Nephron (organoid): ENCODE data around the gene CCR9.

Experiments
- H3K27ac Mint-ChIP-seq, 3 experiments: 2 replicates each; pipeline ENCODE4 v1.8.0; 2020; ENCODE audit warnings: mixed read lengths in 3 of 3, mild to moderate bottlenecking in 2 of 3, moderate library complexity in 1 of 3
- H3K27me3 Mint-ChIP-seq: 2 replicates; pipeline ENCODE4 v1.8.0; 2021; ENCODE audit warnings: low read depth, mild to moderate bottlenecking, moderate library complexity, mixed read lengths
- H3K36me3 Mint-ChIP-seq: 2 replicates; pipeline ENCODE4 v1.8.0; 2020; ENCODE audit warnings: low read depth, mixed read lengths
- H3K4me1 Mint-ChIP-seq: 2 replicates; pipeline ENCODE4 v1.8.0; 2020; ENCODE audit warnings: mixed read lengths
- H3K4me3 Mint-ChIP-seq, 3 experiments: 2 replicates each; pipeline ENCODE4 v1.8.0; 2020; ENCODE audit warnings: mild to moderate bottlenecking in 3 of 3, mixed read lengths in 3 of 3, moderate library complexity in 2 of 3
- H3K9me3 Mint-ChIP-seq: 2 replicates; pipeline ENCODE4 v1.8.0; 2020; ENCODE audit warnings: mixed read lengths
- TF ChIP-seq, protein P1 (sequence below), 3 experiments: fragments of 200-600 bp; sonication (generic); IDR thresholded peaks; one replicate each; pipeline ENCODE4 v1.5.0; 2021; ENCODE audit warnings: antibody characterized with exemption in 3 of 3; ENCODE audit not compliant: unreplicated experiment in 3 of 3

CCR9 gene

DNA sequence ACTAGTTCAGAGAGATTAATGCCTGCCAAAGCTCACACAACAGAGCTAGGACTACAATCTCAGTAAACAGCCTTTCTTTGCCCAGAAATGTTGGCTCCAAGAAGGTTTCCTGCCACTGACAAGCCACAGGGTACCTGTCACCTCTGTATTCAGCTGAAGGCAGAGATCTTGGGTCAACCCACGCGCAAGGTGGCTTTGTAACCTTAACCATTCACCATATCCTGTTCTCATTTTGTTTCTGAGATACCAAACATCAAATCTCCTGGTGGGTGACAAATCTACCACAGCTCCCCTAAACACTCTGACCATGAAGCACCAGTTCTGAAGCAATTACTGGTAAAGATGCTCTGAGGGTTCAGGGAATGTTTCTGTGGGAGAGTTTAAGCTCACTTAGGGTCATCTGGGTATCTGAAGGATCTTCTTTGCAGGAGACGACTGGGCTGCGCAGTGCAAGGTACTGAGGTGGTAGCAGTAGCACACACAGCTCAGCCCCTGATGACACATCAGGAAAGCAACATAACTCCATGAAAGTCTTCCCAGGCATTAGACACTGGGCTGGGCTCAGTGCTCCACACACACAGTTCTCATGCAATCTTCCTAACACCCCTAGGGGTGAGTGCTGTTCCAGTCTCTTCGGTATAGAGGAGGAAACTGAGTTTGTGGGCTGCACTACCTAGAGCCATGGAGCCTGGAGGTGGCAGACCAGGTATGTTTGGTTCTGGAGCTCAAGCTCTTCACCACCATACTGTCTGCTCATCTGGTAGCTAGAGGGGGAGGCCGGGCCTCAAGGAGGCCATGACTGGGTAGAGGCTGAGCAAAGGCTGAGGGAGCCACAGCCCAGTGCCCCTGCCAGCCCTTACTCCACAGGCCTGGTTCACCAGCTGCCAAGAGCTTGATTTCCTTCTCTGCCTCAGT lies 64.6 kb downstream of the CCR9 start:
- peaks cover 56% of the 10 kb centered on the region for H3K36me3 Mint-ChIP-seq
- H3K27ac Mint-ChIP-seq, result no peak overlapping the region
- TF ChIP-seq, protein P1, sequence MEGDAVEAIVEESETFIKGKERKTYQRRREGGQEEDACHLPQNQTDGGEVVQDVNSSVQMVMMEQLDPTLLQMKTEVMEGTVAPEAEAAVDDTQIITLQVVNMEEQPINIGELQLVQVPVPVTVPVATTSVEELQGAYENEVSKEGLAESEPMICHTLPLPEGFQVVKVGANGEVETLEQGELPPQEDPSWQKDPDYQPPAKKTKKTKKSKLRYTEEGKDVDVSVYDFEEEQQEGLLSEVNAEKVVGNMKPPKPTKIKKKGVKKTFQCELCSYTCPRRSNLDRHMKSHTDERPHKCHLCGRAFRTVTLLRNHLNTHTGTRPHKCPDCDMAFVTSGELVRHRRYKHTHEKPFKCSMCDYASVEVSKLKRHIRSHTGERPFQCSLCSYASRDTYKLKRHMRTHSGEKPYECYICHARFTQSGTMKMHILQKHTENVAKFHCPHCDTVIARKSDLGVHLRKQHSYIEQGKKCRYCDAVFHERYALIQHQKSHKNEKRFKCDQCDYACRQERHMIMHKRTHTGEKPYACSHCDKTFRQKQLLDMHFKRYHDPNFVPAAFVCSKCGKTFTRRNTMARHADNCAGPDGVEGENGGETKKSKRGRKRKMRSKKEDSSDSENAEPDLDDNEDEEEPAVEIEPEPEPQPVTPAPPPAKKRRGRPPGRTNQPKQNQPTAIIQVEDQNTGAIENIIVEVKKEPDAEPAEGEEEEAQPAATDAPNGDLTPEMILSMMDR (IDR thresholded peaks at IDR 0.05; ENCODE audit: unreplicated experiment in 3 of 3), result no peak
- no peaks in the 10 kb centered on the region for H3K4me1 Mint-ChIP-seq
- no peaks in the 10 kb centered on the region for H3K27me3 Mint-ChIP-seq
- no peaks in the 10 kb centered on the region for H3K9me3 Mint-ChIP-seq
- H3K4me3 Mint-ChIP-seq, result no peak overlapping the region

DNA sequence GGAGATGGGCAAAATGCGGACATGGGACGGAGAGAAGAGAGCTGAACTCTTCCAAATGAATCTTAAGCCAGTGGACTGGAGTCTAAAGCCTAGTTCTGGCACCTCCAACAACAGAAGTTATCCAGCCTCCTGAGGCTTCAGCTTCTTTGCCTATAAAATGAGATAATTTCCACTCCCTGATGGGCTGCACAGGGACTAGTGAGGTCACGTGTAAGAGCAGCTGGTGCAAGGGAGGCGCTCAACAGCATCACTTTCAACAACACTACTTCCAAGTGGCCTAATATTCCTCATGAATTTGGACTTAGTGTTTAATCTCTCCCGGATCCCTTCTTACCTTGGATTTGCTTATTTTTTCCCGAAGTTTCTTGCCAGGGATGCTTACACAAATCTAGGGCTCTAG lies 65.6 kb downstream of the CCR9 start:
- TF ChIP-seq, protein P1 (IDR thresholded peaks at IDR 0.05; ENCODE audit: unreplicated experiment in 3 of 3), result no peak
- peaks cover 52% of the 10 kb centered on the region for H3K36me3 Mint-ChIP-seq
- no peak overlapping the region for H3K27ac Mint-ChIP-seq
- no peaks in the 10 kb centered on the region for H3K27me3 Mint-ChIP-seq
- H3K4me1 Mint-ChIP-seq, result no peaks in the 10 kb centered on the region
- H3K4me3 Mint-ChIP-seq, result no peak overlapping the region
- H3K9me3 Mint-ChIP-seq, result no peaks in the 10 kb centered on the region

DNA sequence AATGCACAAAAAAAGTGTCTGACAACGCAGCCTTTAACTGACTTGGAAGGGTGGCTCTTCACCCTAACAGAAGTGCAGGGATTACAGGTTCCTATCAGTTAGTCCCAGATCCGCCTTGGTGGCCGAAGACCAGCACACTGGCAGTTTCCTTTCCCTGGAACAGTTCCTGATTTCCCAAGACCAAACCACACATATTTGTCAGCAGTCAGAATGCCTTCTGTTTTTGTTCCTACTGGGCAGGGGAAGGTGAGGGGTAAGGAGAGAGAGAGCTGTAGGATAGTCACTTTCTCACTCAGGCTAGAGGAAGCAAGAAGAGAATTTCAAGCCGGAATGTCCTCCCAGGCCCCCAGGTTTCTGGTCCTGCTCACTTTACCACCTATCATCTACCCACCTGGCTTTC lies 66.1 kb downstream of the CCR9 start:
- no peaks in the 10 kb centered on the region for H3K9me3 Mint-ChIP-seq
- no peak overlapping the region for H3K27ac Mint-ChIP-seq
- H3K4me3 Mint-ChIP-seq, result no peak overlapping the region
- no peaks in the 10 kb centered on the region for H3K4me1 Mint-ChIP-seq
- TF ChIP-seq, protein P1 (IDR thresholded peaks at IDR 0.05; ENCODE audit: unreplicated experiment in 3 of 3), result no peak
- H3K36me3 Mint-ChIP-seq, result peaks cover 53% of the 10 kb centered on the region
- H3K27me3 Mint-ChIP-seq, result no peaks in the 10 kb centered on the region
